Measurements from ENCODE around the gene NAA80.
A peak's percentile ranks its signal among the peaks of the same experiment; 100 is the strongest.
"Not testable (repeated sequence)": the region's sequence is repeated elsewhere in the genome, so short reads cannot be mapped to it uniquely, and the experiment has no call there.

Gene NAA80

DNA sequence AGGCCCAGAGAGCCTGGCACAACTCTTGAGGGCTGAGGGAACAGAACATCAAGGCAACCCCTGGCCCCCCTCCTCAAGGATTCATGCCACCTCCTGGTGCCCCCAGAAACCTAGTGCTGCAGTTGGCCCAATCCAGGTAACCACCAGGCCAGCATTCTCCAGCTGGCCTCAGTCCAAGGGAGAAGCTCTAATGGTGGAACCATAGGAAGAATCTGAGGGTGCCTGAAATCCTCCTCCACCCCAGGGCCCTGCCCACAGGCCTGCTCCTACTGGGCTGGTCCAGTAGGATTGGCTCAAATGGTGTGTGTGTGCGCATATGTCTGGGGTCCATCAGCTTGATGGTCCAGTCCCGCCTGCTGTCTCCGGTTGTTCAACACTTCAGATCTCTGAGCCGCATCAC lies 15.6 kb upstream of the NAA80 start:
- DNase-seq (ENCODE audit: low read depth in 2 of 2): no peak

DNA sequence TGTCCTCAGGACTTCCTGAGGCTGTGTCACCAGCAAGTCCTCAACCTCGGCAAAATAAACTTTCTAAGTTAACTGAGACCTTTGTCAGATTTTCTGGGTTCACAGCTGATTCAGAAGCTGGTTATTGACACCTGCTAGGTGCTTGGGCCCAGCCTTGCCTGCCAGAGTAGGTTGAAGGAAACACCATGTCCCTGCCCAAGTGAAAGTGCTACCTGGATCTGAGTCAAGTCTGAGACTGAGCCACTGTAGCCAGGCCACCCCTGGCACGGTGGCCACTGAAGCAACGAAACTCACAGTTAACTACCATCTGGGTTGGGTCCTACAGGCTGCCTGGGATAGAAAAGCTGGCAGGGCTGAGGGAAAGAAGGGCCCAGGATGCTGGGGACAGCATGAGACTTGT lies 15.1 kb upstream of the NAA80 start:
- no peak for DNase-seq (ENCODE audit: low read depth in 2 of 2)

DNA sequence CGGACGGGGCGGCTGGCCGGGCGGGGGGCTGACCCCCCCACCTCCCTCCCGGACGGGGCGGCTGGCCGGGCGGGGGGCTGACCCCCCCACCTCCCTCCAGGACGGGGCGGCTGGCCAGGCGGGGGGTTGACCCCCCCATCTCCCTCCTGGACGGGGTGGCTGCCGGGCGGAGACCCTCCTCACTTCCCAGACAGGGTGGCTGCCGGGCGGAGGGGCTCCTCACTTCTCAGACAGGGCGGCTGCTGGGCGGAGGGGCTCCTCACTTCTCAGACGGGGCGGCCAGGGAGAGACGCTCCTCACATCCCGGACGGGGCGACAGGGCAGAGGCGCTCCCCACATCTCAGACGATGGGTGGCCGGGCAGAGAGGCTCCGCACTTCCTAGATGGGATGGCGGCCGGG lies 12.8 kb upstream of the NAA80 start:
- DNase-seq (ENCODE audit: low read depth in 2 of 2): not testable (repeated sequence)

DNA sequence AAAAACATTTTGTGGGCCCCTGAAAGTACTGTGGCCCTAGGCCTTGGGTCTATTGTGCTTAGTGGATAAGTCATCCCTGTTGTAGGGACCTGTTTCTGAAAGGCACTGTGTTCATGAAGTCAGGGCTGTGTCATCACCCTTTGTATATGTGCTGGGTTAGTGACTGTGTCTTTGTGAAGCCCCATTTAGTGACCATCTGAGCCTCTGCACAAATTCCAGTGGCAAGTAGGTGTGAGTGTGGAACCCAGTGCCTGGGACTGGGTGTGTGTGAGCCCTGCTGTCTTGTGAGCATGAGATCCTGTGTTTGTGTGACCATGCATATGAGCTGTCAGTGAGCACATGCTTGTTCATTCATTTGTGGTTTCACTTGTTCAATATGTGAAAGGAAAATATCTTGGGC lies 5.4 kb upstream of the NAA80 start:
- DNase-seq (ENCODE audit: low read depth in 2 of 2): no peak

DNA sequence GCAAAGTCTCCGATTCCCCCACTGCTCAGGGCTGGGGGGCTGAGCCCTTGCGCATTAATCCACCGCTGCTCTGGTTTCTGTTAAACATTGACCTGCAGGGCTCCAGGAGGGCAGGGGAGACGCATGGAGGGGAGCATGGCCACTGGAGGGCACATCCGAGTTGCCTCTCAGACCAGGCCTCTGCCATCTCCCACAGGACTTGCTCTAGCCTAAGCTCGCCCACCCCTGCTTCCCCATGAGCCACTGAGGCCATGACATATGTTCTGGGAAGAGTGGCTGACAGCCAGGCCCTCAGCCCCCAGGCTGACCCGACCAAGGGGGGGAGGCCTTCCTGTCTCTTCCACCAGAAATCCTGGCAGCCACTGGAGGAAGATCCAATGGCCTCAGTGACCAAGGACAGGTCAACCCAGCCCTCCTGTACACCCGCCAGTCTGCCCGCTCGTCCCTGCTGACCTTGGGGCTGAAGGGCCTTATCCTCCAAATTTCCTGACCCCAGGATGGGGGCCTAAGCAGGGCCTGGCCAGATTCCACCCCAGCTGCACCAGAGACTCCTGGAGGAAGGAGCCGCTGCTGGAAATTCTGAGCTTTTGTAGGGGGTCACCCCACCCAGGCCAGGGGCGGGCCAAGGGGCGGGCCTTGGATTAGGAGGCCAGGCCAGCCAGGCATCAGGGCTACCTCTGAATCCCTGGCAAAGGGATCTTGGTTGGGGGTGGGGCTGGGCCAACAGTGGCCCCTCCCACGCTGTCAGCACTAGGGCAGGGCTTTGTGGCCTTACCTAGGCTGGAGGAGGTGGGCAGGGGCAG lies 4.0 kb upstream of the NAA80 start, which contains the start of gene HYAL1:
Gene HYAL1, minus strand, starts transcription at position 562 of the 803 bp plus-strand sequence. CDS start 618 bp downstream, outside the sequence.
- no peak for DNase-seq (ENCODE audit: low read depth in 2 of 2)

DNA sequence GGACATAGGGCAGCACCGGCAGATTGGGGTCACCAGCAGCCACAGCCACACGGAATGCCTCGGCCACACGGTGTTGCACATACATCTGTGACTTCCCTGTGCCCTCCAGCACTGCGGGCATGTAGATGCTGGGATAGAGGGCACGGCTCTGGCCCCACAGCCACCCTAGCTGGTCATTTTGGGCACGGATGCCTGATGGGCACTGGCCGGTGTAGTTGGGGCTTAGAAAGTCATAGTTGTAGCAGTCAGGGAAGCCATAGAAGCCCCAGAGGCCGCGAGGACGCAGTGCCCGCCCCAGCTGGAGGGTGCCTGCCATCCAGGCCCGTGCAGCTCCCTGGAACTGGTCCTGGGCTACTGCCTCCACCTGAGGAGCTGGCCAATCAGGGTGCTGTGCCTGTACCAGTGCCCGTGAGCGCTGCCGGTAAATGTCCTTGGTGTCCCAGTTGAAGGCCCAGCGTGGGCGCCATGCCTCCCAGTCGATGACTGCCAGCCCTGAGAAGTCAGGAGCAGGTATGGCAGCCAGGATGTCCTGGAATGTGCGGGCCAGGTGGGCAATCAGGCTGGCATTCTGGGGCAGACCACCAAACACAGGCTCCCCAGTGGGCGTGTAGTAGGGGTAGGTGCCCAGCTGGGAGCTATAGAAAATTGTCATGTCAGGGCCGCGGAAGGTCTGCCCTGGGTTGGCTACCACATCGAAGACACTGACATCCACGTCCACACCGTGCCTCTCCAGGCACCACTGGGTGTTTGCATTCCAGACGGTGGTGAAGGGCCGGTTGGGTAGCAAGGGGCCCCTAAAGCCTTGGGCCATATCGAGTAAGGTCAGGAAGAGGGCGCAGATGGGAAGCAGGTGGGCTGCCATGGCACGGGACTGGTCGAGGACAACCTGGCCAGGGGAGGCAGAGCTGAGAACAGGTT lies 3.1 kb upstream of the NAA80 start:
- DNase-seq (ENCODE audit: low read depth in 2 of 2): no peak

DNA sequence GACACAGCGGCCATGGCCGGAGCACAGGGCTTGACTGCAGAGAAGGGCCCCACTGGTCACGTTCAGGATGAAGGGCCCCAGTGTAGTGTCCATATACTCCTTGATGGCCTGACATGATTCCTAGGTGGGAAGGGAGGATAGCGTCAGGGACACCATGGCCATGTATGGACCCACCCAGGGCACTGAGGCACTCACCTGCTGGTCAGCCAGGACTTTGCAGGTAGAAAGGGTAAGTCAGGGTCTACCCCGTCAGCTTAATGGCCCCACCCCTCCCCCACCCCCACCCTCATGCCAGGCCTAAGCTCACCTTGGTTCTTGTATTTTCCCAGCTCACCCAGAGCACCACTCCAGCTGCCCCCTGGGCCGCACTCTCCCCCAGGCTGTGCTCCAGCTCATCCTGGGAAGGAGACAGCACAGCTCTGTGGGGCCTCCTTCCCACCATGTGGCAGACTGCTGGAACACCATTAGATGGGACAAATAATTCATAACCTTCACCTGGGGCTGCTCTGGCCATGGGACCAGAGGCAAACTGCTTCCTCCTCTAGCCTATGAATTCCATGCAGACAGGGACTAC lies 1.6 kb upstream of the NAA80 start:
- no peak for DNase-seq (ENCODE audit: low read depth in 2 of 2)

DNA sequence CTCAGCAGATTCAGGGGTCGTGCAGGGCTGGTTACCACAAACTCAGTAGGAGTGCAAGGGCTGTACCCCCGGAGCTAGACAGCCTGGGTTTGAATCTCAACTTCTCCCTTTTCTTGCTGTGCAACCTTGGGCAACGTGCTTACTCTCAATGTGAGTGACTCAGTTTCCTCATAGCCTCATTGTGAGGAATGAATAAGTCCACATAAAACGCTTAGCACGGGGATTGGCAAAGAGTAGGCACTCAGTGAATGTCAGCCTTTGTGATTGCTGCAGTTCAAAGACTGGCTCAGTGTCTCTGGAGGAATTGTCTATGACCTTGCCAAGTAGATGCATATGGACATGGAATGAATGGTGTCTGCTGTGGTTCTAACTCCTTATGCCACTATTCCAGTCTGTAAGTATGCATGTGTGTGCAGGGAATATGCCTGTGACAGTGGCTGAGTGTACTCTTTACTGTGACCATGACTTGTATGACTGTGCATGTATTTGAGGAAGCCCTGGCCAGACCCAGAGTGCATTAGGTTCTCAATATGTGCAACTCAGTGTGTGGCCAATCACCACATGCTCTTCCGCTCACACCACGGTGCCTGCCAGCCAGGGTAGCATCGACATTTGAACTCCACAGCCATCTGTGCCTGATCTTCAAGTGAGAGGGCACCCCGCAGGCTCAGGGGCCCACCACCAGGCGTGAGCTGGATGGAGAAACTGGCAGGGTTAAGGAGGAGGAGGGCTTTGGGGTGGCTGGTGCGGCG lies 900 bp upstream of the NAA80 start:
- DNase-seq (ENCODE audit: low read depth in 2 of 2): no peak

DNA sequence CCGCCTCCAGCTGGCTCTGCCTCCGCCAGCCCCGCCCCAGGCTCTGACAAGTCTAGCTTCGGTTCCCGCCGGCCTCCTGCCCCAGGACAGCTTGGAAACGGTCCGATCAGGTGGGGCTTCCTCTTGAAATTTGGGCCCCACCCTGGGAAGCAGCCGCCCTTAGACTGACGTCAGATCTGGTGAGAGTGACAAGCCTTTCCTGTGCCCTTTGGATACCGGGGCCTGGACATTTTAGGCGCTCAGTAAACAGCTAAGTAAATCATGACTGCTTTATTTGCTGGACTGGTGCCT lies 378 bp upstream of the NAA80 start:
- no peak for DNase-seq (ENCODE audit: low read depth in 2 of 2)

DNA sequence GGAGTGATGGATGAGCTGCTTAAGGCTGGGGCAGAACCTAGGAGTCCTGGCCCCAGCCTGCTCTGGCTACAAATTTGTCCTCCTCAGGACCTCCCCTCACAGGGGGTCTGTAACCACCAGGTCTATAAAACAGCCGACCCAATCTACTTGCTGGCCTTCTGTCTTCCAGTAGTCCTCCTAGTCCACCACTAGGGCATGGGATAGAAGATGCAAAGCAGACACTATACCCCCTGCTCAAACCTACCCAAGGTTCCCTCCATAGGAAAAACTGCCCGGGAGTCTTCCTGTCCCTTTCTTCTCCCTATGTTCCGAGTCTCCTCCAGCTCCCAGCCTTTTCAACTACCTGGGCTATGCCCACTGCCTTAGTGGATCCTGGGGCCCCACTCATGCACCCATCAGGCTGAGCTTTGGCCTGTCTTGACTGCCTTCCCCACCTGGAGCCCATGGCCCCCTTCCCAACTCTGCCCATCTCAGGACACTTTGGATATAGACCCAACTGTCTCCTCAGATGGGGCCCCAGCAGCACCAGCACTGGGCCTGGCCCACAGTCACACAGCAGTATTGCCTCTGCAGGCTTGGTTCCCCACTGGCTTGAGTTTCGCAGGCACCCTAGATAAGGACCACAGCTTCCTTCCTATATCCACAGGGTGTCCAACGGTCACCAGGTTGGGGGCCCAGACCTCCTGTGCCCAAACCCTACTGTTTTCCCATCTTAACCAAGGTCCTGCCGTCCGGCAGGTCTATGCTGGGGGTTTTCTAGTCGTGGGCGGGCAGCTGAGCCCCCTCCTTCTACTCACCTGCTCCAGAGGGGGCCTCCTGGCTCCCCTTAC lies 1.1 kb downstream of the NAA80 start:
- DNase-seq (ENCODE audit: low read depth in 2 of 2): no peak

DNA sequence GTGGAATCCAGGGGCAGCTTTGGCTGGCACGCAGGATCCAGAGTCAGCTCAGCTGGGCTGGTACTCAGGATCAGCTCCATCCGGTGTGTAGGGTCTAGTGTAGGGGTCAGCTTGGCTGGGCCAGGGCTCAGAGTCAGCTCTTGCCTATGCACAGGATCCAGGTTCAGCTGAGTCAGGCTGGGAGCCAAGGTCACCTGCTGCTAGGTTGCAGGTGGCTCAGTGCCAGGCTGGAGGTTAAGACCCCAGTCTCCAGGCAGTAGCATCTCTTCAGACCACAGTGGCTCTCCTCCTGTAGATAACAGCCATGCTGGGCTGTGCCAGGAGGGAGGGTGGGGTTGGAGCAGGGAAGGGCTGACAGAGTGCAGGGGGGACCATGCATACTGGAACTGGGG lies 1.8 kb downstream of the NAA80 start:
- DNase-seq (ENCODE audit: low read depth in 2 of 2): no peak

DNA sequence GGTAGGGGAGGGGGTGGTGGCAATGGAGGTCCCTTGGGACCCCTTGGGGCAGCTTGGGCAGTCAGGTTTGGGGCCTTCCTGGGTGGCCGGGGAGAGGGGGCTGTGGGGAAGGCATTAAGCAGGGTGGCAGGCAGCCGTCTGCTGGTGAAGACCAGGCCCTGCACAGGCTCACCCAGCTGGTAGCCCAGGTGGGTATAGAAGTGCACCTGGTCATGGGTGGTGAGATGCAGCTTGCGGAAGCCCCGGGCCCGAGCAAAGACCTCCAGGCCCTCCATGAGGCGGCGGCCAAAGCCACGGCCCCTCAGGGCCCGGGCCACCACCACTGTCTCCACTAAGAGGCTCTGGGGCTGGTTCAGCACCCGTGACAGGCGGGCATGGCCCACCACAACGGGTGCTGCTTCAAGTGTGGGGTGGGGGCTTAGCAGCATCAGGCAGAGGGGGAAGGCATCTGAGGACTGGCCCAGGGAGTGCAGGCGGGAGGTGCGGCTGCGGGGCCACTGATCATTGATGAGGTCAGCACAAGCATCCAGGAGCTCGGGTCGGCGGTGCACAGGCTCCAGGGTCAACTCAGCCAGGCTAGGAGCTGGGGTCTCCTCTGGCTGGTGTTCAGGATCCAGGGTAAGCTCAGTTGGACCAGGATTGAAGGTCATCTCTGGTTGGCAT lies 2.4 kb downstream of the NAA80 start:
- no peak for DNase-seq (ENCODE audit: low read depth in 2 of 2)

DNA sequence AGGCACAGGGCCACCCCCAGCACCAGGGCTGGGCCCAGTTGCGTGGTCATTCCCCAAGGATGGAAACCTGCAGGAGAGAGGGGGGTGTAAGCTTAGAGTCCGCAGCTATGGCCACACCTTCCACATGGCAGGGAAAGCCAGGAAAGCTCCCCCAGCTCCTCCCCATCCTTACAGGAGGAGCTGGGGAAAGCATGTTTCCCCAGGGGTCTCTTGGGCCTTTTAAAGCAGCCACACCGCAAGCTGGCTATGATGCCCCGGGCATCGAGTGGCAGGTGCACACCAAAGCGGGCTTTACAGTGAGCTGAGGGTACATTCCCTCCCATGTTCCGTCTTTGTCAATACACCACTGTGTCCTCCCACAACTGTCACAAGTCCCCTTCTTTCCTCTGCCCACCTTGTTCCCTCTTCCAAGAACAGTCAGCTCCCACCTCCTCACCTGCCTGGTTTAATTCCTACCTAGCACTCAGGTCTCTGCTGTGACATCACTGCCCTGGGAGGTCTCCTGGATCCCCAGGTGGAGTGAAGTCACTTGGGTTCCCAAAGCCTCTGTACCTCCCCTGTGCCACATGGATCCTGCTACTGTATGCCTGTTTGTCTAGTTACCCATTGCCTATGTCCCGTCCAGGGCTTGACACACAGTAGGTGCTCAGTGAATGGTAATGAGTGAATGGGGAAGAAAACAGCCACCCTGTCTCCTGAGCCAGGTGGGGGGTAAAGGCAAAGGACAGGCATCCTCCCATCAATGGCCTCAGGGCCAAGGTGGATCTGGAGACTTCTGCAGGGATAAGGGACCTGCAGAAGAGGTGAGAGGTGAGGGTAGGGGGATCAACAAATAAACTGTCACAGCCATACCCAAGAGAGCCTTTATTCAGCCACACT lies 3.4 kb downstream of the NAA80 start:
- no peak for DNase-seq (ENCODE audit: low read depth in 2 of 2)

DNA sequence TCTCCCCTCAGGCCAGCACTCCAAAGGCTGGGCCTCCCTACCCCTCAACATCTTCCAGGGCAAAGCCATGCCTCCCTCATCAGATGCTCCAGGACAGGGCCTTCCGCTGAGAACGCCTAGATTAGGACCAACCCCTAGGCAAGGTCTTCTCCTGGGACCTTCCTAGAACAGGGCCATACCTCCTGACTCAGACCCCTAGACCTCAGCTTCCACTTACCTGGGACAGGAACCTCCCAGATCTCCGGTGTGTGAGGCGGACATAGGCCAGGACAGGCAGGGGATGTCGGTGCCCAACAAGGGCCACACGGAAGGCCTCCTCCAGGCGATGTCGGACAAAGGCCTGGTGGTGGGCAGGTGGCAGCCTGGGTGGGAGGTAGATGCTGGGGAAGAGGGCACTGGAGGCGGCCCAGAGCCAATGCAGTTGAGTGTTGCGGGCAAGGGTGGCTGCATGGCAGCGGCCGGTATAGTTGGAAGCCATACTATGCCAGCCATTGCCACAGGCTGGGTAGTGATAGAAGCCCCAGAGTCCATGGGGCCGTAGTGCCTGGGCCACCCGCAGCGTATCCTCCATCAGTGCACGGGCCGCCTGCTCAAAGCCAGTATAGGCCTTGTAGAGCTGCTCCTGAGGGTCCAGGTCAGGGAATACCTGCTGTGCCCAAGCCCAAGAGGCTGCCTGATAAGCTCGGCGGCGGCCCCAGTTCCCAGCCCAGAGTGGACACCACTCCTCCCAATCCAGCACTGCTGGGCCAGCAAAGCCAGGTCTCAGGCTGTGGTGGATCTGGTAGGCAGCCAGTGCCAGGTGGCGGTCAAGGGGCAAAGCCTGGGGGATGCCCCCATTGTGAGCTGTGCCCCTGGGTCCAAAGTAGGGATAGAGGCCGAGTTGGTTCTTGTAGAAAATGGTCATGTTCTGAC lies 4.5 kb downstream of the NAA80 start:
- DNase-seq (ENCODE audit: low read depth in 2 of 2): no peak

DNA sequence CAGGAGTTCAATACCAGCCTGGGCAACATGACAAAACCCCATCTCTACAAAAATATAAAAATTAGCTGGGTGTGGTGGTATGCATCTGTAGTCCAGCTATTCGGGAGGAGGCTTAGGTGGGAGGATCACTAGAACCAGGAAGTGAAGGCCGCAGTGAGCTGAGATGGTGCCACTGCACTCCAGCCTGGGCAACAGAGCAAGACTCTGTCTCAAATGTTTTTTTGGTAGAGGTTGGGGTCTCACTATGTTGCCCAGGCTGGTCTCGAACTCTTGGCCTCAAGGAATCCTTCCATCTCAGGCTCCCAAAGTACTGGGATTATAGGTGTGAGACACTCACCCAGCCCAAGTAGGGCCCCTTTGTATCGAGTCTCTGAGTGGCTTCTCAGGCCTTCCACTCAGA lies 5.1 kb downstream of the NAA80 start:
- no peak for DNase-seq (ENCODE audit: low read depth in 2 of 2)

DNA sequence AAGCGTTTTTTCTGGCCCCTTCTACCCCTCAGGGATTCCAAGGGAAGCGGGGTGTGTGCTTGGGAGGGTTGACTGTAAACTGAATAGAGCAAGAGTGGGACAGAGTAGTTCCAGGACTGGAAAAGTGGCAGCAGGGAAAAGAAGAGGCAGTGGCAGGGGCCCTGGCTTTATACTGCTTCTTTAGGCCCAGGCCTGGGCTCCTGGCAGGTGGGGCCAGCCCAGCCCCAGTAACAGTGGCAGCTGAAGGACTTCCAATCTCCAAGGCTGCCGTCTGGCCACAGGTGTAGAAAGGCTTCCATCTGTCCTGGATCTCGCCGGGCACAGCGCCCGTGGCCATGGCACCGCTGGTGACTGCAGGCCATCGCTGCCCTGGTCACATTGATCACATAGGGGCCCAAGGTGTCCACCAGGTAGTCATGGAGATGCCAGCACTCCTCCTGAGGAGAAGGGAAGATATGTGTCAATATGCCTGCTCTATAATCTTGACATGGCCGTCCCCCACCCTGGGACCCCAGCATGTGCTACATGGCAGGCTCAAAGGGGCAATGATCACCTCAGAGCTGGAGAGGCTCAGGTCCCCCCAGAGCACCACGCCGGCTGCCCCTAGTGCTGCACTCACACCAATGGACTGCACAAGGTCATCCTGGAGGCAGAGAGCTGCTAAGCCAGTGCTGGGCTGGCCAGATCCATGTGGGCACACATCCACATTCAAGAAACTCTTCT lies 6.0 kb downstream of the NAA80 start:
- DNase-seq (ENCODE audit: low read depth in 2 of 2): no peak

DNA sequence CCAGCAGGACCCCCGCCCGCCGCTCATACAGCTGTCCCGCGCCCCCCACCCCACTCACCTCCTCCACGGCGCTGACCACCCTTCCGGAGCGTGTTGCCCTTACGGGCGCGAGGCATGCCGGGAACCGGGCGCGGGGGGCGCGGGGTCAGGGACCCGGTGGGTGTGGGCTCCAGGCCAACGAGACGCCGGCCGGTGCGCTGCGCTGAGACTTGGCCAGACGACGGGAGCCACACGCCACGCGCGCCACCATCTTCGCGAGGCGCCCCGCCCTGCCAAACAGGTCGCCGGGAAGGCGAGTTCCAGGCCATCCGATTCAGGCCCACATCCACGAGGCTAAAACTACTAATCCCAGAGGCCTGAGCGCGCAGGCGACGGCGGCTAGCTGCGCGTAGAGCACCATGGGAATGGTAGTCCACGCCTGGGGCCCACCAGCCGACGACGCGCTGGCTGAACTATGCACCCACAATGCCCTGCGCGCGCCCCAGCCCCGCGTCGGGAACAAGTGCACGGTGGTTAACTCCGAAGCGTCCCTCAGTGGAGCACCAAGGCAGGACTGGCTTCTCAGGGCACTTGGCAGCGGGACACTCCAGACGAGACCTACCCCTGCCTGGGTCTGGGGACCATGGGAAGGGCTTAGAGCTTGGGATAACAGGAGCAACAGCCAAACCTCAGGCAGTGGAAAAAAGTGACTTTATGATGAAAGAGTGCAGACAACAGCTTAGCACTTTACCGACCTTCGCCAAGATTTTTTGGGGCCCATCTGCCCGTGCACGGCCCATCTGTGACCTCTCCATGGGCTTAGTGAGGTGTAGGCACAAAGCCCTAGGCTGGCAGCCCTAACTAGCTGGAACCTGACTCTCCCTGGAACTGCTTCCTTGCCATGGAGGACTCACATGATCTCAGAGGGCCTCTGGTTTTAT lies 6.8 kb downstream of the NAA80 start, which contains the start of gene IFRD2:
Gene IFRD2, minus strand, starts transcription at position 271 of the 920 bp plus-strand sequence. Its CDS starts 155 bp downstream, at position 116.
- peak; percentile 93 to 95 for DNase-seq (ENCODE audit: low read depth in 2 of 2)
